H9 (cell line): Measurements from ENCODE around the gene ADCY4. TPM values are rescaled to one million over a fixed set of nuclear protein-coding genes. Genes with fewer than 3 reads are reported as not detected.

Experiments
- DNase-seq: peaks from one replicate; pipeline ENCODE4 v3.0.0-alpha.2; 2017
- H2AFZ ChIP-seq: one replicate; pipeline ENCODE4 v1.6.1; 2013; ENCODE audit warnings: mild to moderate bottlenecking, low read length, control low read depth, moderate library complexity
- H2AK5ac ChIP-seq: 2 replicates; pipeline ENCODE4 v1.6.1; 2013; ENCODE audit warnings: low read length, control low read depth, mixed read lengths; ENCODE audit not compliant: insufficient read length
- H2BK120ac ChIP-seq: one replicate; pipeline ENCODE4 v1.6.1; 2013; ENCODE audit warnings: low read depth, mild to moderate bottlenecking, low read length, control low read depth, inconsistent platforms; ENCODE audit not compliant: poor library complexity, severe bottlenecking
- H2BK12ac ChIP-seq: 2 replicates; pipeline ENCODE4 v1.6.1; 2013; ENCODE audit warnings: low read length, control low read depth, mixed read lengths, low read depth; ENCODE audit not compliant: insufficient read length
- H2BK15ac ChIP-seq: 2 replicates; pipeline ENCODE4 v1.6.1; 2013; ENCODE audit warnings: low read depth, low read length, control low read depth
- H2BK20ac ChIP-seq: one replicate; pipeline ENCODE4 v1.6.1; 2013; ENCODE audit warnings: low read depth, mild to moderate bottlenecking, low read length, control low read depth, inconsistent platforms; ENCODE audit not compliant: poor library complexity, severe bottlenecking
- H2BK5ac ChIP-seq: 2 replicates; pipeline ENCODE4 v1.6.1; 2013; ENCODE audit warnings: low read length, control low read depth, mixed read lengths; ENCODE audit not compliant: insufficient read length
- H3K14ac ChIP-seq: 2 replicates; pipeline ENCODE4 v1.6.1; 2013; ENCODE audit warnings: low read length, control low read depth; ENCODE audit not compliant: insufficient read depth
- H3K18ac ChIP-seq: 2 replicates; pipeline ENCODE4 v1.6.1; 2013; ENCODE audit warnings: low read depth, mild to moderate bottlenecking, mixed read lengths, low read length, control low read depth; ENCODE audit not compliant: insufficient read length
- H3K23ac ChIP-seq: 2 replicates; pipeline ENCODE4 v1.6.1; 2013; ENCODE audit warnings: low read length, control low read depth, mixed read lengths, low read depth; ENCODE audit not compliant: insufficient read length
- H3K23me2 ChIP-seq: 2 replicates; pipeline ENCODE4 v1.6.1; 2013; ENCODE audit warnings: low read depth, mild to moderate bottlenecking, mixed read lengths, low read length, control low read depth; ENCODE audit not compliant: insufficient read length, poor library complexity, severe bottlenecking
- H3K27ac ChIP-seq: 2 replicates; pipeline ENCODE4 v1.5.1; 2013; ENCODE audit warnings: low read length, control low read depth, mixed read lengths, low read depth; ENCODE audit not compliant: insufficient read length
- H3K27me3 ChIP-seq: 2 replicates; pipeline ENCODE4 v1.6.1; 2013; ENCODE audit warnings: low read length, control low read depth, inconsistent platforms; ENCODE audit not compliant: insufficient read depth
- H3K4ac ChIP-seq: 2 replicates; pipeline ENCODE4 v1.6.1; 2013; ENCODE audit warnings: low read depth, mild to moderate bottlenecking, control low read depth, inconsistent platforms, low read length, moderate library complexity
- H3K4me1 ChIP-seq: 2 replicates; pipeline ENCODE4 v1.6.1; 2013; ENCODE audit warnings: low read length, control low read depth, inconsistent platforms; ENCODE audit not compliant: insufficient read depth
- H3K4me2 ChIP-seq: 2 replicates; pipeline ENCODE4 v1.6.1; 2013; ENCODE audit warnings: low read length, control low read depth, mixed read lengths; ENCODE audit not compliant: insufficient read length, insufficient read depth
- H3K56ac ChIP-seq: 2 replicates; pipeline ENCODE4 v1.6.1; 2013; ENCODE audit warnings: low read depth, mild to moderate bottlenecking, mixed read lengths, low read length, control low read depth; ENCODE audit not compliant: insufficient read length
- H3K79me1 ChIP-seq: 2 replicates; pipeline ENCODE4 v1.6.1; 2013; ENCODE audit warnings: low read depth, mild to moderate bottlenecking, moderate library complexity, low read length, control low read depth, inconsistent platforms; ENCODE audit not compliant: insufficient read depth, poor library complexity, severe bottlenecking
- H3K79me2 ChIP-seq: 2 replicates; pipeline ENCODE4 v1.6.1; 2013; ENCODE audit warnings: low read length, control low read depth, inconsistent platforms; ENCODE audit not compliant: insufficient read depth
- H3K9ac ChIP-seq: 2 replicates; pipeline ENCODE4 v1.6.1; 2013; ENCODE audit warnings: low read length, control low read depth, mixed read lengths; ENCODE audit not compliant: insufficient read length; ENCODE audit errors: extremely low read depth
- H3K9me3 ChIP-seq: one replicate; pipeline ENCODE4 v1.6.1; 2013; ENCODE audit warnings: low read depth, low read length, inconsistent platforms; ENCODE audit not compliant: control insufficient read depth
- H3T11ph ChIP-seq: one replicate; pipeline ENCODE4 v1.6.1; 2013; ENCODE audit warnings: mild to moderate bottlenecking, low read length, control low read depth, inconsistent platforms
- H4K20me1 ChIP-seq: one replicate; pipeline ENCODE4 v1.6.1; 2013; ENCODE audit not compliant: control insufficient read depth, insufficient read length, insufficient read depth
- H4K5ac ChIP-seq: 2 replicates; pipeline ENCODE4 v1.6.1; 2013; ENCODE audit warnings: low read depth, mild to moderate bottlenecking, mixed read lengths, low read length, control low read depth; ENCODE audit not compliant: insufficient read length
- H4K8ac ChIP-seq: replicated peaks from 2 replicates; pipeline ENCODE4 v1.6.1; 2013; ENCODE audit warnings: low read length, control low read depth, mixed read lengths, low read depth; ENCODE audit not compliant: insufficient read length
- H4K91ac ChIP-seq: 2 replicates; pipeline ENCODE4 v1.6.1; 2013; ENCODE audit warnings: low read depth, mild to moderate bottlenecking, moderate library complexity, mixed read lengths, low read length, control low read depth; ENCODE audit not compliant: insufficient read length
- H3K27ac Mint-ChIP-seq, 3 experiments: 2 replicates in 2 of 3; 3 replicates in 1 of 3; pipeline ENCODE4 v1.8.0; 2020 to 2021; ENCODE audit warnings: mixed read lengths in 3 of 3, mild to moderate bottlenecking in 1 of 3, moderate library complexity in 1 of 3
- H3K27me3 Mint-ChIP-seq: 2 replicates; pipeline ENCODE4 v1.8.0; 2021; ENCODE audit warnings: low read depth, mild to moderate bottlenecking, moderate library complexity, mixed read lengths
- H3K36me3 Mint-ChIP-seq, 3 experiments: 2 replicates in 2 of 3; 3 replicates in 1 of 3; pipeline ENCODE4 v1.8.0; 2020 to 2021; ENCODE audit warnings: low read depth in 3 of 3, mixed read lengths in 3 of 3; ENCODE audit not compliant: insufficient read depth in 1 of 3
- H3K4me1 Mint-ChIP-seq, 2 experiments: 2 replicates each; pipeline ENCODE4 v1.8.0; 2020; ENCODE audit warnings: mixed read lengths in 2 of 2
- H3K4me3 Mint-ChIP-seq, 2 experiments: 2 replicates in 1 of 2; 3 replicates in 1 of 2; pipeline ENCODE4 v1.8.0; 2020 to 2021; ENCODE audit warnings: mild to moderate bottlenecking in 2 of 2, mixed read lengths in 2 of 2, moderate library complexity in 1 of 2
- H3K9me3 Mint-ChIP-seq, 2 experiments: 2 replicates in 1 of 2; 3 replicates in 1 of 2; pipeline ENCODE4 v1.8.0; 2020; ENCODE audit warnings: mild to moderate bottlenecking in 2 of 2, mixed read lengths in 2 of 2, moderate library complexity in 1 of 2
- WGBS: extraction: QIAGEN DNeasy Blood & Tissue Kit; methylation state at CpG from one replicate; pipeline ENCODE4 v1.1.7; 2013; ENCODE audit warnings: missing lambda C conversion rate, low lambda C conversion rate, mixed read lengths; ENCODE audit not compliant: insufficient read length; ENCODE audit errors: extremely low coverage; 5-methylcytosine and 5-hydroxymethylcytosine counted together
- total RNA-seq: library from RNA; stranded (reverse); gene quantifications from 2 replicates; pipeline ENCODE4 v1.2.1, GENCODE V29; 2021
- TF ChIP-seq, protein P1 (sequence below): fragments of 200-600 bp; sonication (generic); conservative IDR thresholded peaks from 3 replicates; pipeline ENCODE4 v1.8.0; 2021; ENCODE audit warnings: antibody characterized with exemption, mild to moderate bottlenecking

Gene ADCY4
- total RNA-seq, 1 experiment from 2014 or later: 0.09 TPM

DNA sequence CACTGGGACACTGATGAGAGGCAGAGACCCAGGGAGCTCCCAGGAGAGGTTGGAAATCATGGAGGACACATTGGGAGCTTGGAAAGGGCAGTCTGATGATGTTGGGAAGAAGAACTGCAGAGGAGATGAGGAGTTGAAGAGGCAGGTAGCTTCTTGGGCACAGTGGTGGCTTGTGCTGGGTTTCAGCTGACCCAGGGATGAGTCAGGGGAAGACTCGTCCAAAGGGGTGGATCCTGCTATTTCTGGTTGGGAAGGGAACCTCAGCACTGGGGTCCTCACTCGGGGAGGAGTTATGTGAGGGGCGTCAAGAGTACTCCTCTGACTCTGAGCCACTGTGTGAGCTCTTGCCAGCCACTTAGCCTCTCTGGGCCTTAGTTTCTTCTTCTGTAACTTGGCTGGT, 11.5 kb downstream of the ADCY4 start:
- DNase-seq: no peak
- H2BK20ac ChIP-seq: no peak overlapping the region
- no peaks in the 10 kb centered on the region; a peak in 2 of 5 replicates for H3K9me3 Mint-ChIP-seq
- H3K56ac ChIP-seq: no peak overlapping the region
- peaks cover 2% of the 10 kb centered on the region; the same call in 1 of the 2 replicates for H3K27me3 ChIP-seq
- H4K5ac ChIP-seq: no peak overlapping the region
- H3K23me2 ChIP-seq: no peaks in the 10 kb centered on the region
- no peak overlapping the region for H2BK120ac ChIP-seq
- H3K4me1 ChIP-seq: no peaks in the 10 kb centered on the region
- H2AFZ ChIP-seq: no peak overlapping the region
- no peaks in the 10 kb centered on the region for H3K9me3 ChIP-seq
- peaks cover 61% of the 10 kb centered on the region for H3K27me3 Mint-ChIP-seq
- H4K91ac ChIP-seq: no peak overlapping the region
- no peaks in the 10 kb centered on the region for H4K20me1 ChIP-seq
- H3K27ac Mint-ChIP-seq: no peak overlapping the region
- no peak overlapping the region for H3K4ac ChIP-seq
- WGBS: no CpG with 5 or more reads among the region's 3 CpGs
- H2AK5ac ChIP-seq: no peak overlapping the region
- no peaks in the 10 kb centered on the region for H3K79me1 ChIP-seq
- TF ChIP-seq, protein P1, sequence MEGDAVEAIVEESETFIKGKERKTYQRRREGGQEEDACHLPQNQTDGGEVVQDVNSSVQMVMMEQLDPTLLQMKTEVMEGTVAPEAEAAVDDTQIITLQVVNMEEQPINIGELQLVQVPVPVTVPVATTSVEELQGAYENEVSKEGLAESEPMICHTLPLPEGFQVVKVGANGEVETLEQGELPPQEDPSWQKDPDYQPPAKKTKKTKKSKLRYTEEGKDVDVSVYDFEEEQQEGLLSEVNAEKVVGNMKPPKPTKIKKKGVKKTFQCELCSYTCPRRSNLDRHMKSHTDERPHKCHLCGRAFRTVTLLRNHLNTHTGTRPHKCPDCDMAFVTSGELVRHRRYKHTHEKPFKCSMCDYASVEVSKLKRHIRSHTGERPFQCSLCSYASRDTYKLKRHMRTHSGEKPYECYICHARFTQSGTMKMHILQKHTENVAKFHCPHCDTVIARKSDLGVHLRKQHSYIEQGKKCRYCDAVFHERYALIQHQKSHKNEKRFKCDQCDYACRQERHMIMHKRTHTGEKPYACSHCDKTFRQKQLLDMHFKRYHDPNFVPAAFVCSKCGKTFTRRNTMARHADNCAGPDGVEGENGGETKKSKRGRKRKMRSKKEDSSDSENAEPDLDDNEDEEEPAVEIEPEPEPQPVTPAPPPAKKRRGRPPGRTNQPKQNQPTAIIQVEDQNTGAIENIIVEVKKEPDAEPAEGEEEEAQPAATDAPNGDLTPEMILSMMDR: no peak
- H3K4me3 Mint-ChIP-seq: no peak overlapping the region
- no peak overlapping the region for H3K27ac ChIP-seq
- H2BK12ac ChIP-seq: no peak overlapping the region
- H4K8ac ChIP-seq: no peak overlapping the region
- no peaks in the 10 kb centered on the region for H3K79me2 ChIP-seq
- H3K9ac ChIP-seq: no peak overlapping the region
- H3K14ac ChIP-seq: no peak overlapping the region
- no peak overlapping the region for H3K23ac ChIP-seq
- no peak overlapping the region for H2BK5ac ChIP-seq
- H3K4me1 Mint-ChIP-seq: no peaks in the 10 kb centered on the region
- no peak overlapping the region for H2BK15ac ChIP-seq
- H3K4me2 ChIP-seq: no peak overlapping the region
- H3K36me3 Mint-ChIP-seq: no peaks in the 10 kb centered on the region
- no peak overlapping the region for H3K18ac ChIP-seq
- no peak overlapping the region for H3T11ph ChIP-seq
